Measurements from ENCODE around the gene GGA1. TPM values are rescaled to one million over a fixed set of nuclear protein-coding genes. Genes with fewer than 3 reads are reported as not detected.

GGA1 gene
- total RNA-seq, 3 donors from 2014 or later: 70.4 to 79.0 (median 74.3) TPM

GRCh38 chr22:37632174-37633088 lies 23.8 kb downstream of the GGA1 start:
- intact Hi-C loops (cut with DNase I, micrococcal nuclease): no loop called here
- H3K9me3 ChIP-seq: no peaks in the 10 kb centered on the region
- H3K4me3 ChIP-seq: no peak overlapping the region
- ATAC-seq: no peak
- H3K4me1 ChIP-seq (ENCODE audit: low read depth): peaks cover 51% of the 10 kb centered on the region
- no peak for DNase-seq
- no peaks in the 10 kb centered on the region for H3K36me3 ChIP-seq (ENCODE audit: low read depth)
- TF ChIP-seq, protein P1, sequence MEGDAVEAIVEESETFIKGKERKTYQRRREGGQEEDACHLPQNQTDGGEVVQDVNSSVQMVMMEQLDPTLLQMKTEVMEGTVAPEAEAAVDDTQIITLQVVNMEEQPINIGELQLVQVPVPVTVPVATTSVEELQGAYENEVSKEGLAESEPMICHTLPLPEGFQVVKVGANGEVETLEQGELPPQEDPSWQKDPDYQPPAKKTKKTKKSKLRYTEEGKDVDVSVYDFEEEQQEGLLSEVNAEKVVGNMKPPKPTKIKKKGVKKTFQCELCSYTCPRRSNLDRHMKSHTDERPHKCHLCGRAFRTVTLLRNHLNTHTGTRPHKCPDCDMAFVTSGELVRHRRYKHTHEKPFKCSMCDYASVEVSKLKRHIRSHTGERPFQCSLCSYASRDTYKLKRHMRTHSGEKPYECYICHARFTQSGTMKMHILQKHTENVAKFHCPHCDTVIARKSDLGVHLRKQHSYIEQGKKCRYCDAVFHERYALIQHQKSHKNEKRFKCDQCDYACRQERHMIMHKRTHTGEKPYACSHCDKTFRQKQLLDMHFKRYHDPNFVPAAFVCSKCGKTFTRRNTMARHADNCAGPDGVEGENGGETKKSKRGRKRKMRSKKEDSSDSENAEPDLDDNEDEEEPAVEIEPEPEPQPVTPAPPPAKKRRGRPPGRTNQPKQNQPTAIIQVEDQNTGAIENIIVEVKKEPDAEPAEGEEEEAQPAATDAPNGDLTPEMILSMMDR (IDR thresholded peaks at IDR 0.05): no peak

- H3K4me3 ChIP-seq: no peak overlapping the region
Measured at GRCh38 chr22:37633089-37633624, 24.5 kb downstream of the GGA1 start.

DNA sequence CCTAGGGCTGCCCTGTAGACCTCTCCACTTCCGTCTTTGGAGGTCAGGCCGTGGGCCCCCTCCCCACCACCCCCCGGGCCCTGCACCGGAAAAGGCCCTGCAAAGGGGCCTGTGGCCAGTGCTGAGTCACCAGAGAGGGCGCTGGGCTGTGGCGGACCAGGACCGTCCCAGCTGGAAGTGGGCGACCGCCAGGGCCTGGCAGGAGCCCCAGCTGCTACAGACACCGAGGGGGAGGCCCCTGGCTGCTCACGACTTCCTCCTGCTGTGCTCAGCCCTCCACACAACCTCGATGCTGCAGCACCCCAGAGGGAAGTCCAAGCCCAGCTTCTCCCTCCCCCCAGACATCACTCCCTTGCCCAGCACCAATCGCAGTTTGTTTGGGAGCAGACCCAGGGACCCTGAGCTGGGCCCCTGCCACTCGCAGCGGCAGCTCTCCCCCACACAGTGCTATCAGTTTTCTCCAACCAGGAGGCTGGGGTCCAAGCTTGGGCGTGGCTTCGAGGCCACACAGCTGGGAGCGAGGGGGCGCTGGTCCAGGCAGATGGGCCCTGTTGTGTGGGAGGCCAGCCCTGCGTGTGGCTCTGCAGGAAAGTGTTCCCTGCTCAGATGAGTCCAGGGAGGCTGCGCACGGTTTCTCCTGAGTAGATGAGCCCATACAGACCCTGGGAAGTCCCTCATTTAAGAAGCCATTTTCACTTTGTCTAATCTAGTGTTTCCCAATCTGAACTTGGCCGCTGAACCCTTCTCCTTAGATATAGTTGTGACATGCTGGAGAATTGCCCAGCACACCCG lies 25.2 kb downstream of the GGA1 start:
- Histone ChIP-seq H3K36me3 (ENCODE audit: low read depth) (no peaks in the 10 kb centered on the region), H3K4me1 (ENCODE audit: low read depth) (peaks cover 57% of the 10 kb centered on the region), H3K9me3 (no peaks in the 10 kb centered on the region), H3K4me3 (no peak overlapping the region)
- intact Hi-C loops (cut with DNase I, micrococcal nuclease): no loop called here
- ATAC-seq (peak; percentile 59), DNase-seq (peak; percentile 72 to 93 (median 84))
- TF ChIP-seq, protein P1 (IDR thresholded peaks at IDR 0.05): no peak

More at GRCh38 chr22:37633089-37633624, 24.5 kb downstream of the GGA1 start:
- TF ChIP-seq, protein P1 (IDR thresholded peaks at IDR 0.05): no peak
- Histone ChIP-seq H3K4me1 (ENCODE audit: low read depth) (peaks cover 52% of the 10 kb centered on the region), H3K9me3 (no peaks in the 10 kb centered on the region), H3K36me3 (ENCODE audit: low read depth) (no peaks in the 10 kb centered on the region)
- ATAC-seq: peak; percentile 29
- peak in 1 of 3 donors; percentile 48 for DNase-seq
- intact Hi-C loops (cut with DNase I, micrococcal nuclease): no loop called here

DNA sequence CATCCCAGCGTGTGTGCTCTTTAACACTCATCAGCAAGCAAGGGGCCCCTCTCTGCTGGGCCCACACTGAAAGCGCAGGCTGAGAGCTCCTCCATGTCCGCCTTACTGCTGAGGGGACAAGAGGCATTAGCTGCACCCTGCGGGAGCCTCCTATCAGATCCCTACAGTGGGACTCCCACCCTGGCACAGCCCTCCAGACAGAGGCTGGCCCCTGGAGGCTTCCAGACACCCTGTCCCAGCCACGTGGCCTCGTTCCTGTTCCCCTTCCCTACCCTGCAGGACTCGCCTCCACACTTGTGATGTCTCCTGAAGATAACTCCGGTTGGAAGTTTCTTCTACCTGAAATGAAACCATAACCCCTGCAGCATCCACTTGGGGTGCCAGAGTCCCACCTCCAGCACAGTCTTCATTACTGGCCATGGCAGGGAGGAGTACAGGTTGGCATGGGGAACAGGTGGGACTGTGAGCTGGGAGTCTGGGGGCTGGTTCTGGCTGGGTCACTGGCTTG lies 25.8 kb downstream of the GGA1 start:
- Histone ChIP-seq H3K36me3 (ENCODE audit: low read depth) (no peaks in the 10 kb centered on the region), H3K9me3 (no peaks in the 10 kb centered on the region), H3K4me1 (ENCODE audit: low read depth) (peaks cover 61% of the 10 kb centered on the region), H3K4me3 (no peak overlapping the region)
- DNase-seq (no peak), ATAC-seq (no peak)
- TF ChIP-seq, protein P1 (IDR thresholded peaks at IDR 0.05): no peak
- intact Hi-C loops (cut with DNase I, micrococcal nuclease): no loop called here

DNA sequence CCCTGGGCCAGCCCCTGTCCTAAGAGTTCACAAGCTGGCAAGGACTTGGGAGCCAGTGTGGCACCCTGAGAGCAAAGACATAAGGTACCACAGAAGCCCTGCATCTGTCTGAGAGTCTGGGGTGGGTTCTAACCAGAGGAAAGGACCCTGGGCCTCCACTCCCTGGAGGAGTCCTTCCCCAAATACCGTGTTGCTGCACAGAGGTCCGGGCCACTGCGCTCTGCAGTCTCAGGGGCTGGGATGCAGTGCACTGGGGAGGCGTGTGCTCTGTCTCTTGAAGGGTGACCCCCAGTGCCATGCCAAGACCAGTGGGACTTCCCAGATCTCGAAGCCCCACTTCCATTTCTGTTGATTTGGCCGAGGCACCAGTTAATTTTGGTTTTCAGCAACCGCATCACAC lies 26.5 kb downstream of the GGA1 start:
- DNase-seq (no peak), ATAC-seq (no peak)
- Histone ChIP-seq H3K4me1 (ENCODE audit: low read depth) (peaks cover 61% of the 10 kb centered on the region), H3K9me3 (no peaks in the 10 kb centered on the region), H3K36me3 (ENCODE audit: low read depth) (no peaks in the 10 kb centered on the region), H3K4me3 (no peak overlapping the region)
- intact Hi-C loops (cut with DNase I, micrococcal nuclease): no loop called here
- TF ChIP-seq, protein P1 (IDR thresholded peaks at IDR 0.05): no peak
